ENCODE data around the gene BCL7A.

The BCL7A gene

GRCh38 chr12:122078141-122079032 lies 56.7 kb downstream of the BCL7A start, which contains the start of gene MLXIP:
Gene MLXIP (plus strand): TSS chr12:122078756. CDS start chr12:122078854, 98 bp downstream.
- peak; percentile 85 for DNase-seq (ENCODE audit: low read depth)

- no peak for DNase-seq (ENCODE audit: low read depth)
Observed at GRCh38 chr12:122079033-122079531, 57.4 kb downstream of the BCL7A start.

DNA sequence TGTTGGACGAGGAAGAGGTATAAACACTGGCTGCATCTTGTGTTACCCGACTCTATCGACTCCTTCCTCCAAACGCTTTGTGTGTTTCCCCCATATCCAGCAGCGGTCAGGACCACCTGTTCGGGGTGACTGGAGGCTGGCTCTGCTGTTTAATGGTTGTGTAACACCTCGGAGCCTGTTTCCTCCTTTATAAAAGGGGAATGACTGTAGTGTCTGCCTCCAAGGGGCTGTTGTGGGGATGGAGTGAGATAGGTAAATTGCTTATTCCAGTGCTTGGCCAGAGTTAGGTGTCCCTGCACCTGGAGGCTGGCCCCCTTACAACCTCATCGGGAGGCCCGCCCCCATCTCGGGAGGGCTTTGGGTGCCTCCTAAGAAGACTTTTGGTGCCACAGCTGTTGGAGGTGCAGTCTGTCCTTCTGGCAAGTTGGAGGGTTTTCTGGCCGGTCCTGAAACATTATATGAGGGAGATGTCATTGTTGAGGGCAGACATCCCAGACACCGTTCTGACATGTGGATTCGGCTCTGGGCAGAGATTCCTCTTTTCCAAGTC lies 57.9 kb downstream of the BCL7A start:
- no peak for DNase-seq (ENCODE audit: low read depth)

DNA sequence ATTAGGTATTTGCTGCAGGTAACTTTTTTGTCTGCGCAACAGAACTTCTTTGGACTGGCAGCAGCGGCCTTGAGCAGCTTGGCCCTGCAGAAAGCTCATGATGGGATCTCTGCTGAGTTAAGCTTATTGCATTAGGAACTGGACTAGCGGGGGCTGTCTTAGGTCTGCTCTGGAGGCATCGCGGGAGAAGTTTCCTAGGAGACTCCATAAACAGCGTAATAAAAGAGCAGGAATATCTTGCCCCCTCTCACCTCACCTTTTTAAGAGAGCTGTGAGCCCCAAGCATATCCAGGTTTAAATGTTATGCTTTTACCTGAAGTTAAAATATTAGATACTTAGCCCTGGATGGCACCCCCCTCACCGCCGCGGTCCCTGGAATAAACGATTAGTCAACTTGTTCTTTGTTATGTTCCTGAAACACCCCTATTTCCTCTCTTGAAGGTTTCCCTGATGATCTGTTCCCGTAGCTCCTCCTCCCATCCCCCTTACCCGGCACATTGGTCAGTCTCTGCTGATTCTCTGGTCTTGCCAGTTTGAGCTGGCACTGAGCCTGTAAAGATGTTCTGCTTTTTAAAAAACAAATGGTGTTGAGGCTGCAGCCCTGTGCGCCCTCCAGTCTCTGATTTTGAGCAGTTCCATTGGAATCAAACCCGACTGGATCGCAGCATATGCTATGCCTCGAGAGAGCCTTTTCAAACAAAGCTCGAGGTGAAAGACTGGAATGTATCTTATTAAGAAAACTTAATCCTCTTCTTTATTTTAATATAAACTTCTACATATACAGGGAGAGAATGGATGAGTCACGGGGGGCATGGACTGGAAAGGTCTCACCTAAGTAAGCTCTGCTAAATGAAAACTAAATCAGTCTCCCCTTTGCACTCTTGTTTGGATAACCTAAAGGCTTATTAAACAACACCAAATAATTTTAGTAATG lies 58.7 kb downstream of the BCL7A start:
- DNase-seq (ENCODE audit: low read depth): peak; percentile 74

GRCh38 chr12:122081083-122081696 lies 59.5 kb downstream of the BCL7A start:
- no peak for DNase-seq (ENCODE audit: low read depth)

DNA sequence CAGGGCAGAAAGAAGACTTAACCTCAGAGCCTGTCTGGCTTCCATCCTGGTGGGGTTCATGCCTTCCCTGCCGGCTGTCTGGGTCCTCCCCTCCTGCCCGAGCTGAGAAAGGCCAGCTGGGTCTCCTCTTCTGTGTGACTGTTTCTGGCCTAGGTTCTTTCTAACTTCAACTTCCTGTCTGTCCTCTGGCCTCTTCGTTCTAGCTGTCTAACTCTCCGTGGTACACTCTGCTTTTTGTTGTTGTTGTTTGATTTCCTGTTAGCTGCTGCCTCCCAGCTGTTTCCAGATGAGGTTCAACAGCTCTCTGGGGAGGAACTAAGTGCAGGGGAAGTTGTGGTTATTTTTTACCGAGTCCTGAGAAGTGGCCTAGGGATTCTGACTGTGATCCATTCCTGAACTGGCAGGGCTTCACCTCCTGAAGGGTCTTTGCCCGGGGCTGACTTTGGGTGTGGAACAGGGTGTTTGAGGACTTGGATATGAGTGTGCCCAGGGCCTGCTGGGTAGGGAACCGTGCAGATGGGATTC lies 60.1 kb downstream of the BCL7A start:
- no peak for DNase-seq (ENCODE audit: low read depth)

DNA sequence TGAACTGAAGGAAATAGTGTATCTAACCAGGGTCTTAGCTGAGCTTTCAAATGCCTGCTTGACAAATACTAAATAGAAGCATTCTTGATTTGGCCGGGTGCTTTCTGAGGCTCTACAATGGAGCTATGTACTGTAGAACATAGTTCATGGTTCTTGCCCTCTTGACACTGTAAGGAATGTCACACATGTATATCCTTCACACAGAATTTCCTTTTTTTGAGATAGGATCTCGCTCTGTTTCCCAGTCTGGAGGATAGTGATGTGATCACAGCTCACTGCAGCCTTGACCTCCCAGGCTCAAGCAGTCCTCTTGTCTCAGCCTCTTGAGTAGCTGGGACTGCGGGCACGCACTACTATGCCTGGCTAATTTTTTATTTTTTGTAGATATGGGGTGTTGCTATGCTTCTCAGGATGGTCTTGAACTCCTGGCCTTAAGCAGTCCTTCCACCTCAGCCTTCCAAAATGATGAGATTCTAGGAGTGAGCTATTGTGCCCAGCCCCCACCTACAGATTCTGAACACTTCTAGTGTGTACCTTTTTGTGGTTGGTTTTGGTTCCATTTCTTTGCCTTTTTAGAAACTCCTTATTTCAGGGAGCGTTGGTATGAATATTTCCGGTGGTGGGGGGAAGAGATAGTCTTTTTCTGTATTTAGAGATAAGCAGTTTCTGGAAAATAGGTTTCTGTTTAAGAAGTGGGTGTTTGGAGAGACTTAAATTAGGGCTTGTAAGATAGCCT lies 61.1 kb downstream of the BCL7A start:
- no peak for DNase-seq (ENCODE audit: low read depth)

- no peak for DNase-seq (ENCODE audit: low read depth)
Observed at GRCh38 chr12:122084857-122085405, 63.2 kb downstream of the BCL7A start.

GRCh38 chr12:122085591-122085990 lies 63.9 kb downstream of the BCL7A start:
- no peak for DNase-seq (ENCODE audit: low read depth)

DNA sequence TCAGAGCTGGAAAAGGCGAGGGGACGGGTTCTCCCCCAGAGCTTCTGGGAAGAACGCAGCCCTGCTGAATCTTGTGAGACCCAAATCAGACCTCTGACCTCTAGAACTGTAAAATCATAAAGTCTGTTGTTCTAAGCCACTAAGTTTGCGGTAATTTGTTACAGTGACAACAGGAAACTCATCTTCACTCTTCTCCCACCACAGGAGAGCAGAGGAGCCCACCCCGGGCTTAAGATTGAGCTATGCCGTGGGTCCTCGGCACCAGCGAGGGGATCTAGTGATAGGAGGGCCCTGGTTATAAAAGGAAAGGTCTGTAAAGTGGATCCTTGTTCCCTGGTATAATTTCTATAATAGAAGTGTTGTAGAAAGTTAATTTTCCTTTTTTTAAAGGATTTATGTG lies 64.4 kb downstream of the BCL7A start:
- no peak for DNase-seq (ENCODE audit: low read depth)

DNA sequence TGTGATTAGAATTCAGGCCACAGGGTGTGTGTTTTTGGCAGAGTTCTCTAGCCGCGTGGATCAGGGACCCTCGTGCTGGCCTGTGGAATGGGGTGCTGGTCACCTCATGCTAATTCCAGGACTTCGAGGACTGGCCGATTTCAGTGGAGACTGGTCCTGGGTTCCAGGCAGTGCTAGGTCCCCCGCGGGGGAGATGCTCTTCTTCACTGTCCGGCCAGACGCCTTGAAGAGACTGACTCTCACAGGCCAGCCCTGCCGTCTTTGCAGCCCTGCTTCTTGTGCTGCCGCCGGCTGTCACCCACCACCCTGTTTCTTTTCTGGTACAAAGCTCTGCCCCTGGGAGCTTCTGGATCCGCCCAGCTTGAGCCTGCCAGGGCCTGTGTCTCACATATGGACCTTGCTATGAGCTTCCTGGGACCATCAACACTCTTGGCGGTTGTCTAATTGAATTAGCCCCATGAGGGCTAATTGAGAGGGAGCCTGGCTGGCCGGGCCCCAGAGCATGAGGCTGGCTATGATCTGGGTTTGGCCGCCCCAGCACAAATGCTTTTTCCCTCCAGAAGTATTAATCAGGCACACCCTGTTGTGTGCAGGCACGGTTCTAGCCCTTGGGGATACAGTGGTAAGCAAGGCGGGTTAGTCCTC lies 65.1 kb downstream of the BCL7A start:
- DNase-seq (ENCODE audit: low read depth): no peak

GRCh38 chr12:122087431-122088178 lies 65.9 kb downstream of the BCL7A start:
- DNase-seq (ENCODE audit: low read depth): no peak

DNA sequence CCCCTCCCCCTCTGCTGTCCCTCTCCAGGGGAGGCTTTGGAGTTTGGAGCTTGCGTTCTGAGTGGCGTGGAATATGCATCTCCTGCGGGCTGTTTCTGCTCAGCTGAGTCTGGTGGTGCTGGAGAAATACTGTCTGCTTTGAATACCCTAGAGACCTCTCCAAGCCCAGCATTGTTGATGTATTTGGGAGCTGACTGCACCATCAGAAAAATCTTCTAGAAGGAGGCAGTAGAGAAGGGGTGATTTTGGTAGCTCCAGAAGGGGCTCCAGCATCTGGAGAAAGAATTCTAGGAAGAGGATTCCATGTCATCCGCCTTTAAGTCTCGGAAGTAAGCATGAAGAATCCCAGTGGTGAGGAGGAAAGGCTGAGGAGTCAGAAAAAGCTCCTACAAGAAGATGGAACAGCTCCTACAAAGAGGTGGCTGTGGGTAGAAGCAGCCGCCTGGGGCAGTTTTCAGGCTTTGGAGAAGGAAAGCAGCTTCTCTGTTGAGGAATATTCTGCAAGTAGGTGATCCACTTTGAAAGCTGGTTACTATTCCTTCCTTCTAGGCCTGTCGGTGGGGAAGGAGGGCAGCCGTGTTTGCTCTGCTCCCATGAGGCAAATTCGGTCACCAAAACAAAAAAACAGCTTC lies 66.6 kb downstream of the BCL7A start:
- no peak for DNase-seq (ENCODE audit: low read depth)

- DNase-seq (ENCODE audit: low read depth): no peak
Observed at GRCh38 chr12:122089077-122089476, 67.4 kb downstream of the BCL7A start.

DNA sequence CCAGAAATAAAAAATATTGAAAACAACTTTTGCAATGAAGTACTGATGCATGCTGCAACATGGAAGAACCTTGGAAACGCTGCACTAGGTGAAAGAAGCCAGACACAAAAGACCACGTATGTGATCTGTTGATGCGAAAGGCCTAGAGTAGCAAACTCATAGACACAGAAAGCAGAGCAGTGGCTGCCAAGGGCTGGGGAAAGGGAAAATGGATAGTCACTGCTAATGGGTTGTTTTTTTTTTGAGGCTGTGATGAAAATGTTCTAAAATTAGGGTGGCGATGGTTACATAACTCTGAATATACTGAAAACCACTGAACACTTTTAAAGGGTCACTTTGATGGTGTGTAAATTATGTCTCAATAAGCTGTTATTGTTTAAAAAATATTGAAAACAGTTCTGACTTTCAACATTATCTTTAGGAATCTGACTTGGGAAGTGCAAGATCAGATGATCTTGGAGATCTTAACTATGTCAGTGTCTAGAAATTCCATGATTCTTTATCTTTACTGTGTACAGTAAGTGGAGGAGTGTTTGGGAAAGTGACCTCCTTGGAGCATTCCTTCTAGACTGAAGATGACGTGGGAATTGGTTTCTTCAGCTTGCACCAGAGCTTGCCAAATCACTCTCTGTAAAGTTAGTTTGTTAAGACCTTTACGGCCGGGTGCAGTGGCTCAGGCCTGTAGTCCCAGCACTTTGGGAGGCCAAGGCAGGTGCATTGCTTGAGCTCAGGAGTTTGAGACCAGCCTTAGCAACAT lies 69.3 kb downstream of the BCL7A start:
- peak; percentile 89 for DNase-seq (ENCODE audit: low read depth)

DNA sequence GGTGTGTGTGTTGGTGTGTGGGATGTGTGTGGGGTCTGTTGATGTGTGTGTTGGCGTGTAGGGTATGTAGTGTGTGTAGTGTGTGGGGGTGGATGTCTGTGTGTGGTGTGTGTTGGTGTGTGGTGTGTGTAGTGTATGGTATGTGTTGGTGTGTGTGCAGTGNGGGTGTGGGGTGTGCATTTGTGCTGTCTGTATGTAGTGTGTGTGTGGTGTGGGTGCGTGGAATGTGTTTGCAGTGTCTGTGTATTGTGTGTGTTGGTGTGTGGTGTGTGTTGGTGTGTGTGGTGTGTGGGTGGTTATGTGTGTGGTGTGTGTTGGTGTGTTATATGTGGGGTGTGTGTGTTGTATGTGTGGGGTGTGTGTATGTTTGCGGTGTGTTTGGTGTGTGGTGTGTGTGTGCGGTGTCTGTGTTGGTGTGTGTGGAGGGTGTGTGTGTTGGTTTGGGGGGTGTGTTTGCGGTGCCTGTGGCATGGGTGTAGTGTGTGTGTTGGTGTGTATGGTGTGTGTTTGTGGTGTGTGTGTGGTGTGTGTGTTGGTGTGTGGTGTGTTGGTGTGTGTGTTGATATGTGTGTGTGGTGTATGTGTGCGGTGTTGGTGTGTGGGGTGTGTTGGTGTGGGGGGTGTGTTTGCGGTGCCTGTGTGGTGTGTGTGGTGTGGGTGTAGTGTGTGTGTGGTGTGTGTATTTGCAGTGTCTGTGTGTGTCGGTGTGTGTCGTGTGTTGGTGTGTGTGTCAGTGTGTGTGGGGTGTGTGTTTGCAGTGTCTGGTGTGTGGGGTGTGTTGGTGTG lies 71.6 kb downstream of the BCL7A start:
- DNase-seq (ENCODE audit: low read depth): no peak

DNA sequence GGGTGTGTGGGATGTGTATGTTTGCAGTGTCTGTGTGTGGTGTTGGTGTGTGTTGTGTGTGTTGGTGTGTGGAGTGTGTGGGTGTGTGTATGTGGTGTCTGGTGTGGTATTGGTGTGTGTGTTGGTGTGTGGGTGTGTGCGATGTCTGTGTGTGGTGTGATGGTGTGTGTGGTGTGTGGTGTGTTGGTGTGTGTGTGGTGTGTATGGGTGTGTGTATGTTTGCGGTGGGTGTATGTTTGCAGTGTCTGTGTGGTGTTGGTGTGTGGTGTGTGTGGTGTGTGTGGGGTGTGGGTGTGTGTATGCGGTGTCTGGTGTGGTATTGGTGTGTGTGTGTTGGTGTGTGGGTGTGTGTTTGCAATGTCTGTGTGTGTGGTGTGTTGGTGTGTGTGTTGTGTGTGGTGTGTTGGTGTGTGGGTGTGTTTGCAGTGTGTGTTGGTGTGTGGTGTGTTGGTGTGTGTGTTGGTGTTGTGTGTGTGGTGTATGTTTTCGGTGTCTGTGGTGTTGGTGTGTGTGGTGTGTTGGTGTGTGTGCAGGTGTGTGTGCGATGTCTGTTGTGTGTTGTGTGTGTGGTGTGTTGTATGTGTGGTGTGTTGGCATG lies 72.6 kb downstream of the BCL7A start:
- DNase-seq (ENCODE audit: low read depth): no peak
